Fibroblast of upper back skin (primary cell): ENCODE data around the gene ITGA8.
"Not testable (repeated sequence)": the region's sequence is repeated elsewhere in the genome, so short reads cannot be mapped to it uniquely, and the experiment has no call there.

Experiments used
- DNase-seq: peaks from one replicate; pipeline ENCODE4 v3.0.0-alpha.2; 2013

Gene ITGA8

DNA sequence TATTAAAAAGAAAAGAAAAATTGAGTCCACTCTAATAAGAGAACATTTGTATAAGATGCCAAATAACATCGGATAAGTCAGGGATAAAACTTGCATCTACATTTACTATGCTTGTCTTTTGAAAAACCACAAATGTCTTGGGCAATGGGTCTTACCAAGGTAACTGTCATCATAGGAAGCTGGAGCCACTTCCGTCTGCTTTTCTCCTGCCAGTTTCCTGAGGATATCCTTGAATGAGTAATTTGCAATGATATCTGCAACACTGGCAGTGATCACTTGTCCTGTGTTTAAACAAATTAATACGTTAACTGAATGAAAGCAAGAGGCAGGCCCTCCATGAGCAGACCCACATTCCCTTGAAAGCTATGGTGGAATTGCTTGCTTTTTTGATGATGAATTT lies 47.3 kb downstream of the ITGA8 start:
- DNase-seq, result no peak

DNA sequence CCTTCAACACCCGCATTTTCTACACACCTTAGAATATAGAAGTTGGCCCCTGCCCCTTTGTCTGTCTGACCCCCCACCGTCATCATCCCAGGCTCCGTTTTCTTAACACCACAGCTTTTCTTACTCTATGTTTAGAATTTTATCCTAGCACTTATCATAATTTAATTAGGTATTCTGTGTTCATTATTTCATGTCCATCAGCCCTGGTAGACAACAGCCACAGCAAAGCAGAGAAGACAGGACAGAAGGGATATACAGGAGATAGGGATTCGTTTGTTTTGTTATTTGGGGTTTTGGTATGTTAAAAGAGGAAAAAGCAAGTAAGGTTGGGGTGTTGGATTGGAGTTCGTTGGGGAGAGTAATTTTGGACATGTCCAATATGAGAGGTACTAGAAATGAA lies 48.8 kb downstream of the ITGA8 start:
- no peak for DNase-seq

DNA sequence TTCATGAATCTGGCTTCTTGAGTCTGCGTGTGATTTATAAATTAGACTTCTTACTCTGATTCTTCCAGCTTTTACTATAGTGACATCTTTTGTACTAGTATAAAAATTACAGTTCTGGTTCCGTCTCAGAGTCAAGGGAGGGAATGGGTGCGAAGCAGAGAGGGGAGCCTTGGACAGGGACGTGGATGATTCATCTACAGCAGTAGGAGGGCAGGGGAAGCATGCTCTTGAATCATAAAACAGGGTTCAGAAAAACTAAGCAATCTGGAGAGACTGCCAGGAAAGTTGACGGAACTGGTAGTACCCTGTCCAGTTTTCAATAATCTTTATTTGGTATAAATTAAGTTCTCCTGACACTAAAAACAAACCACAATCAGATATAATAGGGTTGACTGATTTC lies 58.1 kb downstream of the ITGA8 start:
- DNase-seq, result peak; percentile 18

DNA sequence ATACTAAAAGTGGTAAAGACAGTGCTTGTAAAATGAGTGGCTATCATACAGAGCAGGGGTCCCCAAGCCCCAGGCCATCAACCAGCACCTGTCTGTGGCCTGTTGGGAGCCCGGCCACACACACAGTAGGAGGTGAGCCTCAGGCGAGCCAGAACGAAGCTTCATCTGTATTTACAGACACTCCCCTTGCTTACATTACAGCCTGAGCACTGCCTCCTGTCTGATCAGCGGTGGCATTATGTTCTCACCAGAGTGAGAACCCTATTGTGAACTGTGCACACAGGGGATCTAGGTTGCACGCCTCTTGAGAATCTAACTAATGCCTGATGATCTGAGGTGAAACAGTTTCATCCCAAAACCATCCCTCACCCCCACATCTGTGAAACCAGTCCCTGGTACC lies 58.7 kb downstream of the ITGA8 start:
- DNase-seq, result no peak

DNA sequence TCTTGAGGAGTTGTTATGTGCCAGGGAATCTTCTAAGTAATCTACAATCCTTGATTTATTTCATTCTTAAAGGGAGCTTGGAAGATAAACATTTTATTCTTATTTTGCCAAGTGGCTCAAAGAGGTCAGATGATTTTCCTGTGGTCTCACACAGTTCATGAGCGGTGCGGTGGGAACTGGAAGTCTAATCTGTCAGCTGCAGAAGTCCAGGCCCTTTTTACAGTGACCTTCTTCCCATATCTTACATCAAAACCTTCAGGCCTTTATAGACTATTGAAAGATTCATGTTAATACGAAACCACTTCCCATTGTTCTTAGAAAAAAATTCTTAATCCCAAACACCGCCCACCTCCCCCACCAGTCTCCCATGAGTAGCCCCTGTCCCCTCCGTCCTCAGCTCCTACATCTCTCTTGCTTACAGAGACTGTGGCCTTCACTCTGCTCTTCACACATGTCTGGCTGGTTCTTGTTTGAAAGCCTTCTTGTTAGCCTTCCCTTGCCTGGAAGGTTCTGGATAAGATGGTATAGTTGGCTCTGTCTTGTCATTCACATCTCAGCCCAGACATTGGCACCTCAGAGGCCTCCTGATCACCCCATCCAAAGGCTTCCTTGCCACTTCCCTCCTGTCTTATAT lies 61.5 kb downstream of the ITGA8 start:
- peak; percentile 6 for DNase-seq

DNA sequence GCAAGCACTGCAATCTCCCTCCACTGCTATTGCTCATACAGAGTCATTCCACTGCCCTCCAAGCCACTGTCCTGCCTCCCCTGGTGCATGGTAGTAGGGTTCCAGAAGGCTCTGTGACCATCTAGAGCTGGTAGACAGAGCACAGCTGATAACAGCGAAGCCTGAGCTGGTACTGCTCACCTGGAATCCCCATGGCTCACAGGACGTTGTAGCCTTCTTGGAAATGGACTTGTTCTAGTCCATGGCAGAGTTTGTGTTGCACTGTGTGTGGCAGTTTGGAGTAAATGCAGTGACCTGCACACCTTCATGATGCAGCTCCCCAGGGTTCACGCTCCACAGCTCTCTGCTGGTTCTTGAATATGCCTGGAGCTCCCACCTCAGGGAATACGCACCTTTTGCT lies 67.0 kb downstream of the ITGA8 start:
- no peak for DNase-seq

DNA sequence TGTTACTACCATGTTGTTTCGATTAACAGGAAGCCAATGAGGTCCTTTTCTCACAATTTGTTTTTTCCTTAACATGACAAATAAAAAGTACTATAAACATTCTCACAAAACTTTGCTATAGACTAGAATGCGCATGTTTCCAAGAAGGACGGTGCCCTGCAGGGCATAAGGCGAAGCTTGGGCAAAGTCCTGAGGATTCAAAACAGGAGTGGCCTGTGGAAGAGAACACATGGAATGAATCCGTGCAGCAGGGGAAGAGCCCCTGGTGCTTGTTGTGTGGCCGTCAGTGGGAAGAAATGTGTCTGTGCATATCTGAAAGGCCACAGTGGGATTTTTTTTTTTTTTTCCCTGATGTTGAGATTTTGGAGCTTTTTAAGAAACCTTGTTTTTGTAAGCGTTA lies 67.6 kb downstream of the ITGA8 start:
- DNase-seq, result peak; percentile 15

DNA sequence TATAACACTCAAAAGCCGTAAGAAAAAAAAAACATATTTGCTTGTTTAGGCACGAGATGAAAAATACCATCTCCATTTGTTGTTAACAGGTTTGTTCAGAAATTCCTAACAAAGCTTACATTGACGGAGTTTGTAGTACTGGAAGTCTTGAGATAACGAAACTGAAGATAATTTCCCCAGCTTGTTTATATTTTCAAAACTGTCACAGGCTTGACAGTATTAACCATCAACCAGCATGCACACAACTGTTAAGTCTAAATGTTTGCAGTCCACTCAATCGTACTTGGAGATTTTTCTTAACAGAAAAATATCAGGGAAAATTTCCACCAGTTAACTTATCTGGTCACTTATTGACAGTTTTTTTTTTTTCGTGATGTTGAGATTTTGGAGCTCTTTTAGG lies 68.5 kb downstream of the ITGA8 start:
- no peak for DNase-seq

DNA sequence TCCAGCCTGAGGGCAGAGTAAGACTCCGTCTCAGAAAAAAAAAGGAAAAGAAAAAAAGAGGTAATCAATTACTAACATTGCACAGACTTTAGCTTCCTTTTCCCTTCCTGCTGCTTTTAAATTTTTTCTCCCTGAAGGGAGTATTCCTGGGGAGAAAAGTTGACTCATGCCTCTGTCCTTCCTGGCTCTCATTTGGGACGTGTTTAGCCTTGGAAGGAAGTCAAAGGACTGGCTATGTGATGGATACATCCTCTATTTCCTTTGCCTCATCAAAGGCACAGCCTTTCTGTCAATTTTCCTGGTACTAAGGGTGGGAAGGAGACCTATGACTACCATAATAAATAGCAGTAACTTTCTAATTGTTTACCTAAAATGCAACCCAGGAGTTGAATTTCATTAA lies 77.6 kb downstream of the ITGA8 start:
- DNase-seq, result peak; percentile 83

DNA sequence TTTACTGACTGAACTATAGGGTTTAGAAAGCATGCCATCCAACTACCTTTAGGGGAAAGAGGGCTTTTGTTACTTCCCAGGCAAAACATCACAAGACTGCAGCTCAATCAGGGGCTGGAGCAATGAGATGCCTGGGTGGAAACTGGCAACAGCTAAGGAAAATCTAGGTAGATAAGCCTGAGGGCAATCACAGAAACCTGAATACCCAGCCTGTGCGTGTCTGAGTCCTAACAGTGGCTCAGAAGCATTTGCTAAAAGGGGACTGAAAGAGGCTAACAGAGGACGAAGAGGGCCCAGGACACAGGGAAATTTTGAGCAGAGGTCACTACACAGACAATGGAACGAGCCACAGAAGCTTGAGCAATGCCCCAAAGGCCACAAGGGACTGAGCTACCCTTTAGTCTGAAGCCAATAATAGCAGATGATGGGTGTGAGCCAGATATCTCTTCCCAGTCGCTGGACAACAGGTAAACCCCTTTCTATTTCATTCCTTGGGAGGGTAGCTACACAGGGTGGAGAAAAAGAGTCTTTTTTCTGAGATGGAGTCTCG lies 79.1 kb downstream of the ITGA8 start:
- DNase-seq, result no peak

DNA sequence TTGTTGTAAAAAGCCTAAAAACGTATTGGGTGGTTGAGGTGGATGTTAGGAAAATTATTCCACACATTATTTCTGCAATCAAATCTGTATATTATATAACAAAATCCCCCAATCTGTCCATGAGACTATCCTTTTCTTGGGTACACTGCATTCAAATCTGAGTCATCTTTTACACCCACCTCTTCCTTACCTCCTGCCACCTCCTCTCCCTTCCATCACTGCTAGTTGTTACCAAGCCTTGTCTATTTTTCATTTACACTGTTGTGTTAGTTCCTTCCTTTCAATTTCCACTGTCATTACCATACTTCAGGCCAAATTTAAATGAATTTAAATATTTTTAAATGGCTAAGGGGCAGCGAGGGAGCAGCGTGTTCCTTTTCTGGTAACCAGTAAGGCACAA lies 83.3 kb downstream of the ITGA8 start:
- no peak for DNase-seq

DNA sequence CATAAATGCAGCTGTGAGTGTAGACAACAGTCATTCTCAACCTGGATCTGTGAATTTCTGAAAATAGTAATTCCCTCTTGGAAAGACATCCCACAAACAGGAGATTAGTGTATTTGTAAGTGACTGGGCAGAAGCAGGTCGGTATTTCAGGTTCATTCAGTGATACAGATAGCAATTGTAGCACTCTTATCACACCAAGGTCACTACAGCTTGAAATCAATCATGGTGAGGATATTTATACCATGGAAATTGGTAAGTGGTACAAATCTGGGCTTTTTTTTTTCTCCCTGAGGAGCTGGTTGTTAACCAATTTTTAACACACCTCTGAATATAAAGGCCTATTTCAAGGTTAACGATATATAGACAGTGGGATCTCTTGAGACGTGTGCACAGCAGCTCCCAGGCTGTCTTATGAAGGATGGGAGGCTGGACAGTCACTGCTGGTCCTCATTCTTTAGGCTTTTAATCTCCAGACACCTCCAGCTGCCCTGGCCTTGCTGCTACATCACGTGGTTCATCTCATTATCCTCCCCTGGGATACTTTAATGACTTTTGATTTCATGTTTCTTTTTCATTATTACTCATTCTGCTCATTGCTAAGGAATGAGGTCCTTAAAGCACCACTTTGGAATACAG lies 87.1 kb downstream of the ITGA8 start:
- no peak for DNase-seq

DNA sequence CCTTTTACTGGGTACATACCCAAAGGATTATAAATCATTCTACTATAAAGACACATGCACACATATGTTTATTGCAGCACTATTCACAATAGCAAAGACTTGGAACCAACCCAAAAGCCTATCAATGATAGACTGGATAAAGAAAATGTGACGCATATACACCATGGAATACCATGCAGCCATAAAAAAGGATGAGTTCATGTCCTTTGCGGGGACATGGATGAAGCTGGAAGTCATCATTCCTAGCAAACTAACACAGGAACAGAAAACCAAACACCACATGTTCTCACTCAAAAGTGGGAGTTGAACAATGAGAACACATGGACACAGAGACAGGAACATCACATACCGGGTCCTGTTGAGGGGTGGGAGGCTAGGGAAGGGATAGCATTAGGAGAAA lies 88.5 kb downstream of the ITGA8 start:
- not testable (repeated sequence) for DNase-seq

DNA sequence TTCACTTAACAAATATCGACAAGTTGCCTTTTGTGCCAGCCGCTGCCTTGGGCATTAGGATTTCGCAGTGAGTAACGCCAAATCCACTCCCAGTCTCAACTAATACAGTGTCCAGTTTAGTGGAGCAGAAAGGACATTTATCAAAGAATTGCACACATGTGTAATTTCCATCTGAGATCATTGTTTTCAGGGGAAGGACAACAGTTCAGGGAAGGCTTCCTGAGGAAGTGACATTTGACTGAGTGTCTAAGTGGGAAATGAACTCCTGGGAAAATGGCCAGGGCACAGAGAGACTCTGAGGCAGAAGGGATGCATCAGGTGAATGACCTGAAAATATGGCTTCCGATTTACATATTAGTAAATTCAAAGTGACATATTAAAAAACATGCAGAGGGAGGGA lies 89.4 kb downstream of the ITGA8 start:
- no peak for DNase-seq

DNA sequence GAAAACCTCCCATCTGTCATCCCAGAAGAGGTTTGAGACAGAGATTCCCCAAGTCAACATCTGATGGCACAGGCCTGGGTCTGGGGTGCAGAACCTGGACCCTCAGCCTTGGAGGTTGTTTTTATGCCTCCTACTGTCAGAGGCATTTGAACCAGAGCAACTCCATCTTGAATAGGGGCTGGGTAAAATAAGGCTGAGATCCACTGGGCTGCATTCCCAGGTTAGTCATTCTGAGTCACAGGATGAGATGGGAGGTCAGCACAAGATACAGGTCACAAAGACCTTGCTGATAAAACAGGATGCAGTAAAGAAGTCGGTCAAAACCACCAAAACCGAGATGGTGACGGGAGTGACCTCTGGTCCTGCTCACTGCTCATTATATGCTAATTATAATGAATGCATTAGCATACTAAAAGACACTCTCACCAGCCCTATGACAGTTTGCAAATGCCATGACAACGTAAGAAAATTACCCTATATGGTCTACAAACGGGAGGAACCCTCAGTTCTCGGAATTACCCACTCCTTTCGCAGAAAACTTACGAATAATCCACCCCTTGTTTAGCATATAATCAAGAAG lies 92.0 kb downstream of the ITGA8 start:
- no peak for DNase-seq

DNA sequence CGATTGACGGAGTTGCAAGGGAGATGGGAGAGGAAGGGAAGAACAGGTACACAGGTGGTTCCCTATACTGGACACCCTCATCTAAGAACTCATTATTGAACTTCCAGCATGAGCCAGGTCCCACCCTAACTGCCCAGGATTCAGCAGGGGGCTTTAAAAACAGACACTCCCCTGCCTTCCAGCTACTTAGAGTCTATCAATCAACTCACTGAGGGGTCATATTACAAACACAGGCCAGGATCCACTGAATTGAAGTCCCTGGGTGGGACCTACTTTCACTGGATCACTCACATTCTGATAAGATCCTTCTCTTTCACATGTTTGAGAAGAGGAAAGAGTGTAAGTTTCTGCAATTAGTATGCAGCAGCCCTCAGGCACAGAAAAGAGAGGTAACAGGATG lies 92.8 kb downstream of the ITGA8 start:
- DNase-seq, result no peak

DNA sequence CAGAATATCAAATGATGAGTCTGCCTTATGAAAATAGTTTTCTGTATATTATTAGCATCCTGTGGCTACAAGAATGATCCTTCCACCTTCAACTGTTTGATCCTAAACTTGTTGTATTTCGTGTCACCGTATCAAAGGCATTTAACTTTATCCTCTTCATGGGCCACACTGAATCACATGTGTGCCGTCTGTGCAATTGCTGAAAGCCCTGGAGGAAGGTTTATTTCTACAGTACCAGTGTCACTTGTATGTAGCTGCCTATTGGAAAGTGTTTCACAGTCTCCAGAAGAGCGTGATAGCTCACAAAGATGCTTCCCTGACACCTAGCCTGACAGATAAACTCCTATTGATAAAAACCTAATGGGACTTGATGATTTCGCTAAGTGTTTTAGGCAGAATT lies 94.5 kb downstream of the ITGA8 start:
- DNase-seq, result no peak

DNA sequence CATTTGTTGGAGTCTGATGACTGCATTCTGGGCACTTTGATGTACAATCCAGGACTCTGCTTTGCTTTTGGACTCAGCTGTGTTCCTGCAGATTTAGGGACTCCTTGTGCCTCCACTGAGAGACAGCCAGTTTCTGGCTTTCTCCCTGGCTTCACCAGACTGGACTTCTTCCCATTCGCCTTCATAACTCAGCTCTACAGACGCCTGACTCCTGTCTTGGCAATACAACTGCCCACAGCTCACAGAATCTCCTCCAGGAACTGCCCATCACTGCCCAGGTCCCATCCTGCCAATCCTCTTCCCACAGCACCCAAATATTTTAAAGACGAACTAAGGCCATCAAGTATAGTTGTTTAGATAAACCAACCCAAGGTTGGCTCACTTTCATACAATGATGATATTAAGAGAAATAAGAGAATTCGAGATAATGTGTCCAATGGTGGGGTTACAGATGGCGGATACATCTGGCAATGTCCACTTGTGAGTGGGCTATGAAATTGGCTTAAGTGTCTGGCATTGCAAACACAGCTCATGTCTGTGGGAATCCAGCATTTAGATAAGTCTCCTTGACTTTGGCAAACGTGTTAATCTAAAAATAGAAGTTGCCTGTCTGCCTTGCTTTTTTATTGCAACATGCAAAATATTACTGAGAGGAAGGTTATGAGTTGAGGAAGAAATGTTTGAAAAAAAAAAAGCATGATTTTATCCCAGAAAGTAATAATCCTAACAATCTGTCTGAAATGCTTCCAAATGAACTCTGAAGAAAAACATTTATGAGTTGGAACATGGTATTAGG lies 95.1 kb downstream of the ITGA8 start:
- peak; percentile 52 for DNase-seq

DNA sequence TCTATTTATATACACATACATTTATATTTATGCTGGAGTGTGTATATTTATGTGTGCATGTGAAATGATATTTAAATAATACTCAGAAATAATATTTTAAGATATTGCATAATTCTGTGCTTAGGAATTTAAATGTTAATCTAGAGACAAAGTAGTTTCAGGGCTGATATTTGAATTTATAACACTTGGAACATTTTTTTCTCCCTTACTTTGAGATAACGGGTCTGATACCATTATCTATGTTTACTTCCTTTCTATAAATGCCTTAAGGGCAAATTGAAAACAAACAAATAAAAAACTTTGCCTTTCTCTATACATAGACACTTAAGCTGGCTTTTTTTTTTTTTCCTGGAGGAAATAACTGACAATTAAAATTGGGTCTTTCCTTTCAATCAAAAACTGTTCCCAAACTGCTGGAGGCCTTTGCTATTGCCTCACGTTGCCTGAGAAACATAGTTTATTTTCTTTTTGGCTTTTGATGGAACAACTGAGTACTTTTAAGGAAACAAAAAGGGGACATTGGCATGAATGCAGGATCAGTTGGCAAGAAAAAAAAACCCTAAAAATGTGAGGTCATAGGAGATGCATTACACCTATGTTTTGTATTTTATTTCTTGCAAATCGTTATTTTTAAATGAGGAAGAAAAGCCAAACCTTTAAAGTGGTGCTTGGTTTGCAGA lies 98.7 kb downstream of the ITGA8 start:
- DNase-seq, result no peak

DNA sequence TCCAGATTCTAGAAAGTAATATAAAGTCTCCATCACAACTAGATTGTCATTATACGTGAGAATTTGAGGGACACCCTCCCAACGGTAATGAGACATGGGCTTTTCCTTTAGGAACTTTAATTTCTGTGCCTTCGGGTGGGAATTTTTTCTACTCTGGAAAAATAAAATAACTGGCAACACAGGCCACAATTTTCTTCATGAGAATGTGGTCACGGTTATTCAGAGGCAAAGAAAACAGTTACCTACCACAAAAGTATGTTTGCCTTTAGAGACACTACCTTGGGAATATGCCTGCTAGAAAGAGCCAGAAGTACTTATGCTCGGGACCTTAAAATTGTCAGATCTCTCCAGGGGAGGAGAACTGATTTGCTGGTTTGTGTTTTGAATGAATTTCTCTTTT lies 99.4 kb downstream of the ITGA8 start:
- DNase-seq, result no peak

DNA sequence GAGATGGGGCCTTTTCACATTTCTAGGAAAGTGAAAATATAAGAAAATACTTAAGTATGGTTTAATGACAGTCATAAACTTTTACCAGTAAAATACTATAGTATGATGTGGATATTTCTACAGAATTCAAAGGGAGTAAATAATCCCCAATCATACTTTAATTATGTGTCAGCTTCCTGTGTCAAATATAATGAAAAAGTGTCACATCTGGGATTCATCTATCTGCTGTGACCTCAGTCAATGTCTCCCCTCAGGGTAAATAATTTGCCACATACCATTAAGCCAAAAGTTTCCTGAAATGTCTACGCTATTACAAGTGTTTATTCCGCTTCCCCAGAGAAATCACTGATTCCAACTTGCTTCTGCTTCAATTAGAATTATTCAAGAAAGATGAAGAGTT lies 110.5 kb downstream of the ITGA8 start:
- peak; percentile 77 for DNase-seq

DNA sequence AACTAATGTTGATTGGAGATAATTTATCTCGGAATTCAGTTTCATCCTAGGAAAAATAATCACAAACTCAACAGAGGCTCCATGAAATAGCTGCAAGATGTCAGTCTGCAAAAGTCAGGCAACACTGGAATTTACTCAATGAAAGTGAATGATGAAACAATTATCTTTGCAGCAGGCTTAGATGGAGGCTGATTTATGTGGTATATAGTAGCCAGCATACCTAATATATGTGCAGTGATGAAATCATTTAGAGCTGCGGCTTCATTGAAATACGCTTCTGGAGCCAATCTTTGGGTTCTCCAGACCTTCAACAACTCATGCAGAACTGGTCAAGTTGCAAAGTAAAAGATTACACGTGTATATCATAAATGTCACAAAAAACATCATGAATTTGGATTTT lies 113.3 kb downstream of the ITGA8 start:
- peak; percentile 76 for DNase-seq

DNA sequence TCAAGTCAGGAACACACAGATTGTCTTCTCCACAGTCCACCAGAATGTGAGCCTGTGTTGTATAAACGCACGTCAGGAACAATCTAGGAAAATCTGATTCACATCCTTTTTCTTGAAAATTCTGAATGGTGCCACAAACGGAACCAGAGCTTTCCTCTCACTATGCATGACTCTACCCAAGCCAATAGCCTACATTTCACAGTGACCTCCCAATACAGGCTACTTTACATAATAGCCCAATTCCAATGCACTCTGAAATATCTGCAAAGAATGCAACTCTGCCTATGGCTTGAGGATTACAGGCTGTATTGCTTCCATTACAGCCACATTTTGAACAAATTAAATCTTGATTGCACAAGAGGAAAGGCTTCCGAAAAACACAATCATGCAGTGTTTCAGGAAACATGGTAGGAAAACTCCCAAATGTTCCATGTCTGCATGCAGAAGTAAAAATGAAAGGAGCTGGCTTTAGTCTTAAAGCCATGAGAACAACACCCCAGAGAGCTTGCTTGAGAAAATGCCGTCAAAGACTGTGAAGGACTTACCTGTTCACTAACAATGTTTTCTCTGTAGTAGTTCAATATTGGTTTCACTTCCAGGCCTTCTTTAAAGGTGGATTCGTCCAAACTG lies 113.9 kb downstream of the ITGA8 start:
- DNase-seq, result peak; percentile 72
